ENCODE data around the gene GHRHR. TPM values are rescaled to one million over a fixed set of nuclear protein-coding genes. Genes with fewer than 3 reads are reported as not detected.

Gene GHRHR
- total RNA-seq, 4 donors from 2014 or later, result not detected

DNA sequence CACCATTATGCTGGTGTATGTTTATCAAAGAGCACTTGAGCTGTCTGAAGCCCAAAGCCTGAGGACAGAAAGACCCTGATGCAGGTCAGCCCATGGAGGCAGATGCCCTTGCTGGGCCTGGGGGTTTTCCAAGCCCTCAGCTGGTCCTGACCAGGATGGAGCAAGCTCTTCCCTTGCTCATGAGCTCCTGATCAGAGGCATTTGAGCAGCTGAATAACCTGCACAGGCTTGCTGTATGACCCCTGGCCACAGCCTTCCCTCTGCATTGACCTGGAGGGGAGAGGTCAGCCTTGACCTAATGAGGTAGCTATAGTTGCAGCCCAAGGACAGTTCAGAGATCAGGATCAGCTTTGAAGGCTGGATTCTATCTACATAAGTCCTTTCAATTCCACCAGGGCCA is 39.1 kb upstream of the GHRHR start:
- no peak overlapping the region for H3K27ac ChIP-seq (replicated peaks in 1 of 4)
- H3K36me3 ChIP-seq, result peaks cover 37 to 63% (median 53%) of the 10 kb centered on the region in 4 donors
- intact Hi-C loops (cut with DNase I), result loop anchor here (5.0 kb wide), 1 partner anchor 117 kb away; no protein-coding TSS in a partner anchor
- peaks cover 0 to 9% (median 4%) of the 10 kb centered on the region in 4 donors for H3K9me3 ChIP-seq
- DNase-seq (ENCODE audit: extremely low spot score), result peak; percentile 60
- no peaks in the 10 kb centered on the region for H3K27me3 ChIP-seq
- H3K4me1 ChIP-seq, result peaks cover 27 to 32% (median 30%) of the 10 kb centered on the region in 4 donors
- TF ChIP-seq POLR2A (IDR thresholded peaks at IDR 0.05; ENCODE audit: low read depth) (no peak), EP300 (IDR thresholded peaks at IDR 0.05) (no peak), POLR2AphosphoS5 (IDR thresholded peaks at IDR 0.05) (no peak)
- TF ChIP-seq, protein P1, sequence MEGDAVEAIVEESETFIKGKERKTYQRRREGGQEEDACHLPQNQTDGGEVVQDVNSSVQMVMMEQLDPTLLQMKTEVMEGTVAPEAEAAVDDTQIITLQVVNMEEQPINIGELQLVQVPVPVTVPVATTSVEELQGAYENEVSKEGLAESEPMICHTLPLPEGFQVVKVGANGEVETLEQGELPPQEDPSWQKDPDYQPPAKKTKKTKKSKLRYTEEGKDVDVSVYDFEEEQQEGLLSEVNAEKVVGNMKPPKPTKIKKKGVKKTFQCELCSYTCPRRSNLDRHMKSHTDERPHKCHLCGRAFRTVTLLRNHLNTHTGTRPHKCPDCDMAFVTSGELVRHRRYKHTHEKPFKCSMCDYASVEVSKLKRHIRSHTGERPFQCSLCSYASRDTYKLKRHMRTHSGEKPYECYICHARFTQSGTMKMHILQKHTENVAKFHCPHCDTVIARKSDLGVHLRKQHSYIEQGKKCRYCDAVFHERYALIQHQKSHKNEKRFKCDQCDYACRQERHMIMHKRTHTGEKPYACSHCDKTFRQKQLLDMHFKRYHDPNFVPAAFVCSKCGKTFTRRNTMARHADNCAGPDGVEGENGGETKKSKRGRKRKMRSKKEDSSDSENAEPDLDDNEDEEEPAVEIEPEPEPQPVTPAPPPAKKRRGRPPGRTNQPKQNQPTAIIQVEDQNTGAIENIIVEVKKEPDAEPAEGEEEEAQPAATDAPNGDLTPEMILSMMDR (IDR thresholded peaks at IDR 0.05), result no peak
- H3K4me3 ChIP-seq, result no peak overlapping the region

DNA sequence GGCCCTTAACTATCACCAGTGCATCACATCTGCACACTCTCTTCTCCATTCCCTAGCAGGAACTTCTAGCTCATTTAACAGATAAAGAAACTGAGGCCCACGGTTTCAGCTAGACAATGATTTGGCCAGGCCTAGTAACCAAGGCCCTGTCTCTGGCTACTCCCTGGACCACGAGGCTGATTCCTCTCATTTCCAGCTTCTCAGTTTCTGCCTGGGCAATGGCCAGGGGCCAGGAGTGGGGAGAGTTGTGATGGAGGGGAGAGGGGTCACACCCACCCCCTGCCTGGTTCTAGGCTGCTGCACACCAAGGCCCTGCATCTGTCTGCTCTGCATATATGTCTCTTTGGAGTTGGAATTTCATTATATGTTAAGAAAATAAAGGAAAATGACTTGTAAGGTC is 38.6 kb upstream of the GHRHR start:
- H3K9me3 ChIP-seq, result peaks cover 0 to 9% (median 4%) of the 10 kb centered on the region in 4 donors
- TF ChIP-seq POLR2A (IDR thresholded peaks at IDR 0.05; ENCODE audit: low read depth) (no peak), POLR2AphosphoS5 (IDR thresholded peaks at IDR 0.05) (no peak), EP300 (IDR thresholded peaks at IDR 0.05) (no peak)
- TF ChIP-seq, protein P1 (IDR thresholded peaks at IDR 0.05), result no peak
- H3K27me3 ChIP-seq, result no peaks in the 10 kb centered on the region
- H3K4me1 ChIP-seq, result peaks cover 22 to 30% (median 26%) of the 10 kb centered on the region in 4 donors
- intact Hi-C loops (cut with DNase I), result loop anchor here (5.0 kb wide), 1 partner anchor 118 kb away; no protein-coding TSS in a partner anchor
- no peak for DNase-seq (ENCODE audit: extremely low spot score)
- 73% methylated on average over 2 of the region's 2 CpGs for WGBS
- H3K27ac ChIP-seq (replicated peaks in 1 of 4), result no peak overlapping the region
- H3K4me3 ChIP-seq, result no peak overlapping the region
- H3K36me3 ChIP-seq, result peaks cover 37 to 63% (median 53%) of the 10 kb centered on the region in 4 donors

DNA sequence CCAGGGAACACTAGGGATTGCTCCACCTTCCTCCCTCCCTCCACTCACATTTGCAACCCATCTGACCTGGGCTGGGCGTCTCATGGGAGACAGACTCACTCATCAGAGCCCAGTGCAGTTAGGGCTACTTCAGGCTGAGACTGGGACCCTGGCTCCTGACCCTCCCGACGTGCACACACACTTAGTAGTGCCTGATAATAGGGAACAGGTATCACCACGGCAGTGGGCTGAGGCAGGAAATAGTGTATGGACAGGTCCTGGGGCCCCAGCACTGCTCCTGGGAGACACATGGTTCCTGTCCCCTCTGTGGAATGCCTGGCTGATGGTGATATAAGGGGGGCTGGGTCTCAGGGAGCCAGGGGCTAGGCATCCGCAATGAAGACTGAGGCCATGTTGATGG is 37.8 kb upstream of the GHRHR start:
- H3K27me3 ChIP-seq, result no peaks in the 10 kb centered on the region
- no peak overlapping the region for H3K4me3 ChIP-seq
- TF ChIP-seq EP300 (IDR thresholded peaks at IDR 0.05) (no peak), POLR2A (IDR thresholded peaks at IDR 0.05; ENCODE audit: low read depth) (no peak), POLR2AphosphoS5 (IDR thresholded peaks at IDR 0.05) (peak in 1 of 2 donors; percentile 40)
- TF ChIP-seq, protein P1 (IDR thresholded peaks at IDR 0.05), result no peak
- intact Hi-C loops (cut with DNase I), result loop anchor here (5.0 kb wide), 1 partner anchor 119 kb away; no protein-coding TSS in a partner anchor
- no peak for DNase-seq (ENCODE audit: extremely low spot score)
- 90% methylated on average over 5 of the region's 5 CpGs for WGBS
- H3K9me3 ChIP-seq, result peaks cover 0 to 9% (median 4%) of the 10 kb centered on the region in 4 donors
- H3K36me3 ChIP-seq, result peaks cover 37 to 63% (median 53%) of the 10 kb centered on the region in 4 donors
- no peak overlapping the region for H3K27ac ChIP-seq (replicated peaks in 1 of 4)
- peaks cover 14 to 25% (median 23%) of the 10 kb centered on the region in 4 donors for H3K4me1 ChIP-seq

DNA sequence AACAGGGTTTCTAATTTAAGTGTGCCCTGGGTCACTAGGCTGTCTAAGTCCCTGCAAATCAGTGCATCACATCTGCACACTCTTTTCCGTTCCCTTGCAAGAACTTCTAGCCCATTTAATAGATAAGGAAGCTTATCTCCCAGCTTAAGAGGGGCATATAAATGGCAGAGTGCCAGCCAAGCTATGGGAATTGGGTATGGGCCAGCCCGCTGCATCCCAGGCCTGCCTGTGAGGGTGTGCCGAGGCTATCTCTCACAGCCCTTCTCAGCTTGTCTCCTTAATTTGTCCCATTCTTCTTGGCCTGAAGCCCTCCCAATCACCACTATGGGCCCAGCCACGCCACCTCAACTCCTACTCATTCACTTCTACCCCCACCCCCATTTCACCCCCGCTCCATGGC is 37.4 kb upstream of the GHRHR start:
- H3K27me3 ChIP-seq, result no peaks in the 10 kb centered on the region
- no peak overlapping the region for H3K4me3 ChIP-seq
- H3K36me3 ChIP-seq, result peaks cover 37 to 63% (median 53%) of the 10 kb centered on the region in 4 donors
- 96% methylated on average over 5 of the region's 5 CpGs for WGBS
- intact Hi-C loops (cut with DNase I), result loop anchor here (5.0 kb wide), 1 partner anchor 119 kb away; no protein-coding TSS in a partner anchor
- peaks cover 0 to 9% (median 4%) of the 10 kb centered on the region in 4 donors for H3K9me3 ChIP-seq
- H3K4me1 ChIP-seq, result peaks cover 10 to 25% (median 21%) of the 10 kb centered on the region in 4 donors
- TF ChIP-seq EP300 (IDR thresholded peaks at IDR 0.05) (no peak), POLR2AphosphoS5 (IDR thresholded peaks at IDR 0.05) (no peak), POLR2A (IDR thresholded peaks at IDR 0.05; ENCODE audit: low read depth) (no peak)
- TF ChIP-seq, protein P1 (IDR thresholded peaks at IDR 0.05), result no peak
- DNase-seq (ENCODE audit: extremely low spot score), result no peak
- no peak overlapping the region for H3K27ac ChIP-seq (replicated peaks in 1 of 4)

Data from esophagus muscularis mucosa (tissue), 4 donors.